ENCODE results near the gene UNC5C. TPM values are rescaled to one million over a fixed set of nuclear protein-coding genes. Genes with fewer than 3 reads are reported as not detected.

UNC5C gene
- total RNA-seq, 4 donors from 2014 or later: 2.2 to 19.0 (median 2.5) TPM

DNA sequence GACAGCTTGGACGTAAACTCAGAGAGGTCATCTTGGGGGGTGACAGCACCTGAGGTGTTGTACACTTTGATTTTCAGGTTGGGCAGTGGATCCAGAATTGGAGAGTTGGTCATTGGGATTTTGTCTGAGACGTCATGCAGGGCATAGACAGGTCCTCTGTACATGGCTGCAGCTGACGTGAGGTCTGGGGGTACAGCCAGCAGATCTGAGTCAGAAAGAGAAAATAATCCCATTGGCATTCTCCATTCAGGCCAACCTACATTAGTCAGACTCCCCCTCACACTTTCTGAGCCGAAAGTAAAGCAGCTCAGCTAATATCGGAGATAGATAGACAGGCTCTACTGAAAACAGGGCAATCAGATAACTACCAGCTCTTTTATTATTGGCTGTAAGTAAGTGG is 329.7 kb downstream of the UNC5C start:
- Histone ChIP-seq H3K27ac (no peak overlapping the region), H3K4me1 (no peaks in the 10 kb centered on the region), H3K36me3 (no peaks in the 10 kb centered on the region), H3K27me3 (no peaks in the 10 kb centered on the region), H3K9me3 (no peaks in the 10 kb centered on the region), H3K4me3 (no peak overlapping the region)
- no peak for DNase-seq
- TF ChIP-seq CTCF (IDR thresholded peaks at IDR 0.05): no peak
- no peak for TF ChIP-seq POLR2A (IDR thresholded peaks at IDR 0.05)

DNA sequence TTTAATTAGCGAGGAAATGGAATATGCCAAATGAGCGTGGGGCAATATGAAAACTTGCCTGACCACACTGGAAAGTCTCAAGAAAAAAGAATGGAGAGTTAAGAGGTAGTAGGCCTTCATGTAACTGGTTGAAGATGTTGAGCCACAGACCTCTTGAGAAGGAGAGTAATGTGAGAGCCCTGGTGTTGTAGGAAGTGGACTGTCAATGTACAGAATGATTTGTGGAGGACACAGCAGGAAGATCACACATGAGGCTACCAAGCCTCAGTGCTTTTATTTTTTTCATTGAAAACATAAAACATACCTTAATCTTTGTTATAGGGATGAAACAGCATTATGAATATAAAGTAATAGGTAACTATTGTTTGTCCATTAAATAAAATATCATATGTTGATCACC is 331.6 kb downstream of the UNC5C start:
- TF ChIP-seq CTCF (IDR thresholded peaks at IDR 0.05) (no peak), POLR2A (IDR thresholded peaks at IDR 0.05) (no peak)
- Histone ChIP-seq H3K4me1 (no peaks in the 10 kb centered on the region), H3K27me3 (no peaks in the 10 kb centered on the region), H3K27ac (no peak overlapping the region), H3K9me3 (no peaks in the 10 kb centered on the region), H3K36me3 (no peaks in the 10 kb centered on the region), H3K4me3 (no peak overlapping the region)
- no peak for DNase-seq

DNA sequence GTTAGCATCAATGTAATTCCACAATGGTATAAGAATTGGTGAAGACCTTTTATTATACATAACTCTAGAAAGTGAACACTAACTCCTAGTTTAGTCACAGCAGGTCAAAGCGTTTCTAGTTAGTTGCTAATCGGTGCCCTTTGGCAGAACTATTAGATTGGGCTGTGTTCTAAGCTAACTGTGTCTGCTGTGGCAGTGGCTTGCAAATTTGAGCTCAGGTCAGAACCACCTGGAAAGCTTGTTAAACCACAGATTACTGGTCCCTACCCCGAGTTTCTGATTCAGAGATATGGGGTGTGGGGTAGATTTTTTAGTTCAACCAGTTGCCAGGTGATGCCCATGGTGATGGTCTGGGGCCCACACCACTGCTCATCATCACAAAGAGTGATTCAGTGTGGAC is 332.1 kb downstream of the UNC5C start:
- TF ChIP-seq CTCF (IDR thresholded peaks at IDR 0.05) (no peak), POLR2A (IDR thresholded peaks at IDR 0.05) (no peak)
- Histone ChIP-seq H3K27me3 (no peaks in the 10 kb centered on the region), H3K4me1 (no peaks in the 10 kb centered on the region), H3K9me3 (no peaks in the 10 kb centered on the region), H3K36me3 (no peaks in the 10 kb centered on the region), H3K27ac (no peak overlapping the region), H3K4me3 (no peak overlapping the region)
- no peak for DNase-seq

DNA sequence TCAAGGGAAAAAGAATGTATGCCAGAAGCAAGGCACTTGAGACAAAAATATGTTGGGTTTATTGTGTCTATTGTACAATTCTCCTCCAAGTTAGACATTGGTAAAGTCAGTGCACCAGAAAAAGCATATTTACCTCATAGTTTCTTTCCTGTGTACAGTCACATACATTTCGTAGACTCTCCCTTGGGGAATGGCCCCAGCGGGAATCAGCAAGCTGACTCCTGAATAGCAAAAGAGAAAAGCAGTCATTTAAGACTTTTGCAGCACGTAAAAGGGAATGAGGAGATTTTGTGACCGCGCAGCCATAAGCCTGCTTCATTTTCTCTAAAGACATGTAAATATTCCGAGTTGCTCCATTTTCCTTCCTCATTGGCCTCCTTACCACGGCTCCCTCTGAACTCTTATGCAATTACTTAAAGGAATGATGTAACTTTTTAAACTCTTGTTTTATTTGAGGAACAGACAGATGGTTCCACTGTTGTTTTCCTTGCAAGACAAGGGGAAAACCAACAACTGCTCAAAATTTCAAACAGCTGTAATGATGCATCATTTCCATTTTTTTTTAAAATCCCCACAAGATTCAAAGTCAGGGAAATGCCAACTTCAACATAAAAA is 332.7 kb downstream of the UNC5C start:
- Histone ChIP-seq H3K4me1 (no peaks in the 10 kb centered on the region), H3K36me3 (no peaks in the 10 kb centered on the region), H3K27ac (no peak overlapping the region), H3K4me3 (no peak overlapping the region), H3K27me3 (no peaks in the 10 kb centered on the region), H3K9me3 (no peaks in the 10 kb centered on the region)
- TF ChIP-seq POLR2A (IDR thresholded peaks at IDR 0.05): no peak
- no peak for DNase-seq

DNA sequence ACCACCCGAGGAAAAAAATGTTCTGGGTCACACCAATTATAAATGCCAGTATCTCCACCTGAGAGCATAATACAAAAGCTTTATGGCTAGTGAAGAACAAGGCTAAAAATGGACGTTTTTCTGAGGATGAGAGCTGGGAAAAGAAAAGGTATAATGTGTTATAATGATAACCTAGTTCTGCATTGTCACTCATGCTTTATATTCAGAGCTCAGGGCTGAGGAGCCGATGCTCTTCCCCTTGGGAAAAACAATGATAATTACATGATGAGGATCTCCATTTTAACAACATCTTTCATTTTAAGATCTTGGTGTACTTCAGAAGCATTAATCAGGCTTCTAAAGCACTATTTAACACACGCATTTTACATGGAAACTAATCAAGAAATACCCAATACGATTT is 333.7 kb downstream of the UNC5C start:
- no peak overlapping the region for H3K4me3 ChIP-seq
- H3K36me3 ChIP-seq: no peaks in the 10 kb centered on the region
- no peaks in the 10 kb centered on the region for H3K9me3 ChIP-seq
- no peaks in the 10 kb centered on the region for H3K27me3 ChIP-seq
- no peaks in the 10 kb centered on the region for H3K4me1 ChIP-seq
- DNase-seq: no peak
- TF ChIP-seq POLR2A (IDR thresholded peaks at IDR 0.05) (no peak), CTCF (IDR thresholded peaks at IDR 0.05) (no peak)
- H3K27ac ChIP-seq: no peak overlapping the region

- H3K9me3 ChIP-seq: no peaks in the 10 kb centered on the region
- no peaks in the 10 kb centered on the region for H3K4me1 ChIP-seq
- H3K27me3 ChIP-seq: no peaks in the 10 kb centered on the region
- no peak for DNase-seq
- H3K27ac ChIP-seq: no peak overlapping the region
- no peak for TF ChIP-seq POLR2A (IDR thresholded peaks at IDR 0.05)
- TF ChIP-seq CTCF (IDR thresholded peaks at IDR 0.05): no peak
- no peak overlapping the region for H3K4me3 ChIP-seq
- no peaks in the 10 kb centered on the region for H3K36me3 ChIP-seq
Observed at GRCh38 chr4:95214408-95214807, 334.4 kb downstream of the UNC5C start.
